GM18505 (cell line): ENCODE data around the gene GRIPAP1.

Experiments
- ATAC-seq: cut with Tn5 transposase; IDR thresholded peaks from one replicate; pipeline ENCODE4 v1.9.1; 2021; ENCODE audit not compliant: unreplicated experiment
- POLR2A ChIP-seq: IDR thresholded peaks from 4 replicates; pipeline ENCODE4 v1.6.1; 2011; ENCODE audit warnings: borderline replicate concordance; ENCODE audit not compliant: insufficient read depth, insufficient read length; ENCODE audit errors: extremely low read depth

GRIPAP1 gene

DNA sequence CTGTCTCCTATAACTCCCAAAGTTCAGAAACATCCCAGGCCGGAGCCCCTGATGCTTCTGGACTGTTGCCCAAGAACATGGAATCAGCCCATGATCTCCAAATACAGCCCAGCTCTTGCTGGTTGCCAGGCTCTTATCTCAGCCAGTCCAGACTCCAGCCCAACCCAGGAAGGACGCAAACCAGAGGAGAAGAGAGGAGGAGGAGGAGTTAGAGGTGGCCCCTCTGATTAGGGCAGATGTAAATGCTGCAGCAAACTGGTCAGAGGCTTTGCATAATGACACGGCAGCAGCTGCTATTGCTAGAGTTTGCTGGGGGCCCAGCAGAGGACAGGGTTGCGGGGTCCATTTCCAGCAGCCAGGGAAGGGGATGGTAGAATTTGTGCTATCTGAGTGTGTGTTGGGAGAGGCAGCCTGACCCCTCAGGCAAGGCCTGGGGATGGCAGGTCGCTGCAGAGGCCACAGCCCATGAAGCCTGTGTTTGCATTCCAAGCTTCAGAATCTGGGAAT lies 40.4 kb downstream of the GRIPAP1 start:
- TF ChIP-seq POLR2A, result no peak
- no peak for ATAC-seq

GRCh38 chrX:48960291-48960690 lies 41.8 kb downstream of the GRIPAP1 start:
- TF ChIP-seq POLR2A, result no peak
- ATAC-seq, result no peak

GRCh38 chrX:48958635-48959094 lies 43.4 kb downstream of the GRIPAP1 start:
- ATAC-seq, result no peak
- TF ChIP-seq POLR2A, result no peak

GRCh38 chrX:48957827-48958634 lies 44.0 kb downstream of the GRIPAP1 start:
- peak; percentile 73 for ATAC-seq

GRCh38 chrX:48957477-48957826 lies 44.6 kb downstream of the GRIPAP1 start, which contains the start of gene OTUD5:
Gene OTUD5 (minus strand): TSS chrX:48957607. CDS start chrX:48957570, 37 bp downstream.
- TF ChIP-seq POLR2A, result peak; percentile 54
- ATAC-seq, result peak; percentile 40

More at GRCh38 chrX:48957827-48958634, 44.0 kb downstream of the GRIPAP1 start:
- peak; percentile 28 for TF ChIP-seq POLR2A

GRCh38 chrX:48956728-48957414 lies 45.2 kb downstream of the GRIPAP1 start:
- ATAC-seq, result no peak
- TF ChIP-seq POLR2A, result no peak

- TF ChIP-seq POLR2A, result no peak
- ATAC-seq, result no peak
Observed at GRCh38 chrX:48948589-48948988, 53.5 kb downstream of the GRIPAP1 start.

GRCh38 chrX:48945517-48946348 lies 56.3 kb downstream of the GRIPAP1 start:
- ATAC-seq, result no peak

DNA sequence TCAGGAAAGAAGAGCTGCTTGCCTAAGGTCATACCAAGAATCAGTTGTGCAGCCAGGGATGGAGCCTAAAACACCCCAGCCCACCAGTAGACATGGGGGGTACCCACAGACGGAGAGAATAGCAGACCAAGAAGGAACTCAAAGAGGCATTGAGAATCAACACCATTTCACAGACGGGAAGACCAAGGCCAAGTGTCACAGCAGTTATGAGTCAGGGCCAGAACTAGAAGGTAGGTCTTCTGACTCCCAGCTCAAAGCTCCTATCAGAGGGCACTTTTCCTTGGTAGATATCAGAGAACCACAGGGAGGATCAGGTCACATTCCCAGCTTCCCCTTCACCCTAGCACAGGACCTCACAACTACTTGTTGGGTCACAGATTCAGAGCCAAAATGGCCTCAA lies 59.2 kb downstream of the GRIPAP1 start:
- no peak for ATAC-seq
- no peak for TF ChIP-seq POLR2A

More at GRCh38 chrX:48945517-48946348, 56.3 kb downstream of the GRIPAP1 start:
- no peak for TF ChIP-seq POLR2A

DNA sequence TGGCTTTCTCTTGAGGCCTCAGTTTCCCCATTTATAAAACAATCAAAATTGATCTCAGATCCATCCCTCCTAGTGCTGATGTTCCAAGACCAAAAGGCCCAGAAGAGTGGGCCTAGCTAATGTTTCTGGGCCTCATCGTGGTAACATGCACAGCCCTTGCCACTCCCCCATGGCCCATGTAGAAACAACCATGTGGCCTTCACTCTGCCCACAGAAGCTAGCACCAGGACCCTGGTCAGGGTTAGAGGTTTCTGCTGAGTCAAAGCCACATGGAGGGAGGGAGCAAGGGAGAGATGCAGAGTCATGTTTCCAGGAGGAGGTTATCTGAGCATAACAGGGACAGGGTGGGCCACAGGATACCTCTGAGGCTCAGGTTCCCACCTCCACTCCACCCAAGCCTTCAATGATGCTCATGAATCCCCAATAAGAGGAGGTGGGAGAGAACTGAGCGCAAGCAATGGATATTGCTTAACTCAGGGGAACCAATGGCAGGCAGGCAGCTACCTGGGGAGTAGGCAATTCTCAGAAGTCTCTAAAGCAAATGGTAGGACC lies 61.6 kb downstream of the GRIPAP1 start:
- no peak for ATAC-seq
- TF ChIP-seq POLR2A, result no peak

- no peak for ATAC-seq
- TF ChIP-seq POLR2A, result peak; percentile 24
Observed at GRCh38 chrX:48939524-48940228, 62.4 kb downstream of the GRIPAP1 start.

GRCh38 chrX:48938721-48939425 lies 63.2 kb downstream of the GRIPAP1 start:
- peak; percentile 46 for ATAC-seq
- TF ChIP-seq POLR2A, result no peak
